Measurements from ENCODE around the gene POLDIP2. TPM values are rescaled to one million over a fixed set of nuclear protein-coding genes. Genes with fewer than 3 reads are reported as not detected.

Gene POLDIP2
- total and polyA plus RNA-seq, 2 of the 13 experiments (the other 11 are each of a cell fraction or from before 2014, with no cell fraction given), result 85.9 to 114 TPM

- TF ChIP-seq STAT6 (CRISPR knock-in tag; IDR thresholded peaks at IDR 0.05; ENCODE audit: borderline replicate concordance), result peak; percentile 81; the same call in 1 of the 2 replicates
- peak; percentile 71 for TF ChIP-seq ZFP91 (CRISPR knock-in tag; IDR thresholded peaks at IDR 0.05; ENCODE audit: borderline replicate concordance)
- TF ChIP-seq ZNF691 (CRISPR knock-in tag; IDR thresholded peaks at IDR 0.05; ENCODE audit: borderline replicate concordance, low read depth), result no peak; the same call in 1 of the 2 replicates
- TF ChIP-seq TFE3 (CRISPR knock-in tag; IDR thresholded peaks at IDR 0.05), result peak; percentile 24; the same call in 1 of the 2 replicates
- TF ChIP-seq ZNF180 (CRISPR knock-in tag; IDR thresholded peaks at IDR 0.05; ENCODE audit: borderline replicate concordance, low read depth), result no peak
- TF ChIP-seq RFX3 (CRISPR knock-in tag; IDR thresholded peaks at IDR 0.05), result peak; percentile 67
- TF ChIP-seq ZNF251 (CRISPR knock-in tag; IDR thresholded peaks at IDR 0.05), result no peak
- peak; percentile 86 for TF ChIP-seq SPEN (CRISPR knock-in tag; IDR thresholded peaks at IDR 0.05; ENCODE audit: low read depth)
- TF ChIP-seq CEBPB (IDR thresholded peaks at IDR 0.05; ENCODE audit: borderline replicate concordance, low read depth, low read length), result no peak
- TF ChIP-seq HNRNPUL1 (IDR thresholded peaks at IDR 0.05; ENCODE audit: low read depth, low read length), result no peak
- TF ChIP-seq, protein P1, sequence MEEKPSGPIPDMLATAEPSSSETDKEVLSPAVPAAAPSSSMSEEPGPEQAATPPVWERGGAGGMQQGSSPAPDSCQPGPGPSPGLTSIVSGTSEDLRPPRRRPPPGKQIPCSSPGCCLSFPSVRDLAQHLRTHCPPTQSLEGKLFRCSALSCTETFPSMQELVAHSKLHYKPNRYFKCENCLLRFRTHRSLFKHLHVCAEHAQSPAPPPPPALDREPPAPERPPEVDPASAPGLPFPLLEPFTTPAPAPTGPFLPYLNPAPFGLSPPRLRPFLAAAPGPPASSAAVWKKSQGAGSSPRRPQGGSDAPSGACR (CRISPR knock-in tag; IDR thresholded peaks at IDR 0.05), result peak; percentile 59; the same call in 1 of the 2 replicates
- no peak for TF ChIP-seq SMARCE1 (IDR thresholded peaks at IDR 0.05; ENCODE audit: borderline replicate concordance)
- TF ChIP-seq, protein P2, sequence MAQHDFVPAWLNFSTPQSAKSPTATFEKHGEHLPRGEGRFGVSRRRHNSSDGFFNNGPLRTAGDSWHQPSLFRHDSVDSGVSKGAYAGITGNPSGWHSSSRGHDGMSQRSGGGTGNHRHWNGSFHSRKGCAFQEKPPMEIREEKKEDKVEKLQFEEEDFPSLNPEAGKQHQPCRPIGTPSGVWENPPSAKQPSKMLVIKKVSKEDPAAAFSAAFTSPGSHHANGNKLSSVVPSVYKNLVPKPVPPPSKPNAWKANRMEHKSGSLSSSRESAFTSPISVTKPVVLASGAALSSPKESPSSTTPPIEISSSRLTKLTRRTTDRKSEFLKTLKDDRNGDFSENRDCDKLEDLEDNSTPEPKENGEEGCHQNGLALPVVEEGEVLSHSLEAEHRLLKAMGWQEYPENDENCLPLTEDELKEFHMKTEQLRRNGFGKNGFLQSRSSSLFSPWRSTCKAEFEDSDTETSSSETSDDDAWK (CRISPR knock-in tag; IDR thresholded peaks at IDR 0.05), result no peak
- 0 out of 2 replicates have a peak, but pooled peaks have one; percentile 22 for TF ChIP-seq ZNF235 (CRISPR knock-in tag; IDR thresholded peaks at IDR 0.05; ENCODE audit: borderline replicate concordance)
- TF ChIP-seq, protein P3, sequence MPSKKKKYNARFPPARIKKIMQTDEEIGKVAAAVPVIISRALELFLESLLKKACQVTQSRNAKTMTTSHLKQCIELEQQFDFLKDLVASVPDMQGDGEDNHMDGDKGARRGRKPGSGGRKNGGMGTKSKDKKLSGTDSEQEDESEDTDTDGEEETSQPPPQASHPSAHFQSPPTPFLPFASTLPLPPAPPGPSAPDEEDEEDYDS (CRISPR knock-in tag; IDR thresholded peaks at IDR 0.05), result peak; percentile 58
- peak; percentile 88 for TF ChIP-seq SALL2 (CRISPR knock-in tag; IDR thresholded peaks at IDR 0.05)
- TF ChIP-seq ZFP62 (CRISPR knock-in tag; IDR thresholded peaks at IDR 0.05), result no peak
- TF ChIP-seq KDM6A (CRISPR knock-in tag; IDR thresholded peaks at IDR 0.05; ENCODE audit: low read depth), result no peak
- peak; percentile 65; the same call in 1 of the 2 replicates for TF ChIP-seq FOXP1 (IDR thresholded peaks at IDR 0.05)
- peak; percentile 69 for TF ChIP-seq FOXP1 (CRISPR knock-in tag; IDR thresholded peaks at IDR 0.05)
Measured at GRCh38 chr17:28335201-28335958, 21.9 kb downstream of the POLDIP2 start, which contains the start of the genes IFT20 and TNFAIP1 (continued).
